HG02678 (cell line): ENCODE results near the gene CD22.

Experiments used
- ATAC-seq: cut with Tn5 transposase; IDR thresholded peaks from one replicate; pipeline ENCODE4 v1.9.1; 2021; ENCODE audit warnings: mild to moderate bottlenecking, moderate library complexity; ENCODE audit not compliant: unreplicated experiment

CD22 gene

GRCh38 chr19:35295792-35296462 is 33.1 kb upstream of the CD22 start:
- peak; percentile 50 for ATAC-seq

DNA sequence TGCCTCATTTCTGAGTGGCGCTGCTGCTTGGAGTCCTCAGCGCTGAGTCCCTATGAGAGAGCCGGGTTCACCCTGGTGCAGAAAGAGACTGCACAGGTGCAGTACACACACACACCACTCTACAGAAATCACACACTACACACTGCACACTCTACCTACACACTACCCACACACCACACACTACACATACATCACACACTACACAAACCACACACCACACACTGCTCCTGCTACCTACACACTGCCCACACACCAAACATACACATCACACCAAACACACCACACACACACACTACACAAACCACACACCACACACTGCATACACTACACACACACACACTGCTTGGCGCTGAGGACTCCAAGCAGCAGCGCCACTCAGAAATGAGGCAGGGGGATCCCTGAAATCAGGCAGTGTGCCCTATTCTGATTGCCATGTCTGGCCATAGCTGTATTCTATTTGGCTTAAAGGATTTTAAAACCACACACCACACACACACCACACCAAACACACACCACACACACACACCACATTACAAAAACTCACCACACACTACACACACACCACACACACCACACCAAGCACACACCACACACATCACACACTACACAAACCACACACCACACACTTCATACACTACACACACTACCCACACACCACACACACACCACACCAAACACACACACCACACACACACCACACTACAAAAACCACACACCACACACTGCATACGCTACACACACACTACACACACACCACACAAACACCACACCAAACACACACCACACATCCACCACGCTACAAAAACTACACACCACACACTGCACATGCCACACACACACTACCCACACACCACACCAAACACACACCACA is 32.1 kb upstream of the CD22 start:
- ATAC-seq: no peak

- no peak for ATAC-seq
Measured at GRCh38 chr19:35297515-35297848, 31.5 kb upstream of the CD22 start.

GRCh38 chr19:35297922-35298321 is 31.1 kb upstream of the CD22 start:
- no peak for ATAC-seq

DNA sequence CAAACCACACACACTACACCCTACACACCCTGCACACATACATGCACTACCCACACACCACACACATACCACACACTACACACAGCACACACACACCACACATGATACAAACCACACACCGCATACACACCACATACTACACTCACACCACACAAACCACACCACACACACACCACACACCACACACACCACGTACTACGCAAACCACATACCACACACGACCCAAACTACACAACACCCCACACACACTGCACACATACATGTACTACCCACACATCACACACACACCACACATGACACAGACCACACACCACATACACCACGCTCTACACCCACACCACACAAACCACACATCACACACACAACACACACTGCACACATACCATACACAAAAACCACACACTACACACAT is 30.4 kb upstream of the CD22 start:
- no peak for ATAC-seq

DNA sequence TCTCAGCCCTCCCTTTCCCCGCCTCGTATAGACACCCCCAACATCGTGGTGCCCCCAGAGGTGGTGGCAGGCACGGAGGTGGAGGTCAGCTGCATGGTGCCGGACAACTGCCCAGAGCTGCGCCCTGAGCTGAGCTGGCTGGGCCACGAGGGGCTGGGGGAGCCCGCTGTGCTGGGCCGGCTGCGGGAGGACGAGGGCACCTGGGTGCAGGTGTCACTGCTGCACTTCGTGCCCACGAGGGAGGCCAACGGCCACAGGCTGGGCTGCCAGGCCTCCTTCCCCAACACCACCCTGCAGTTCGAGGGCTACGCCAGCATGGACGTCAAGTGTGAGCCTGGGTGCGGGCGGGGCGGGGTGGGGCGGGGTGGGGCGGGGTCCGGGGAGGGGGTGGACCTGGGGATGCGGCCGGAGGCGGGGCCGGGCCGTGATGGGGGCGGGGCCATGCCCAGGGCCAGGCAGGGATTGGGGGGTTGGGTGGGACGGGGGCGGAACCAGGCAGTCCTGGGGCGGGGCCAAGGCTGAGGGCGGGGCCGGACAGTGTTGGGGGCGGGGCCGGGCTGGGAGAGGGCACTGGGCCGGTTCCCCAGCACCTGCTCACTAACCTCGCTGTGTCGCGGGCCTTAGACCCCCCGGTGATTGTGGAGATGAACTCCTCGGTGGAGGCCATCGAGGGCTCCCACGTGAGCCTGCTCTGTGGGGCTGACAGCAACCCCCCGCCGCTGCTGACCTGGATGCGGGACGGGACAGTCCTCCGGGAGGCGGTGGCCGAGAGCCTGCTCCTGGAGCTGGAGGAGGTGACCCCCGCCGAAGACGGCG is 29.3 kb upstream of the CD22 start:
- ATAC-seq: no peak

DNA sequence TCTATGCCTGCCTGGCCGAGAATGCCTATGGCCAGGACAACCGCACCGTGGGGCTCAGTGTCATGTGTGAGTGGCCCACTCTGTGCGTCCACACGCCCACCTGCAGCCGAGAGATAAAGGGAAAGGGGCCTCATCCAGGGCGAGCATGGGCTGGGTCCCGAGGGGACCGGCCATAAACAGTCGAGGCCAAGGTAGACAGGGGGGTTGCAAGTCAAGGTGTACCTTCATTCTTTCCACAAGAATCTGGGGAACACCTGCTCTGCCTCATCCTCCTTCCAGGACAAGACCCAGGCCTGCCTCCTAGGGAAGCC is 28.7 kb upstream of the CD22 start:
- no peak for ATAC-seq

GRCh38 chr19:35301961-35302360 is 27.0 kb upstream of the CD22 start:
- ATAC-seq: no peak

DNA sequence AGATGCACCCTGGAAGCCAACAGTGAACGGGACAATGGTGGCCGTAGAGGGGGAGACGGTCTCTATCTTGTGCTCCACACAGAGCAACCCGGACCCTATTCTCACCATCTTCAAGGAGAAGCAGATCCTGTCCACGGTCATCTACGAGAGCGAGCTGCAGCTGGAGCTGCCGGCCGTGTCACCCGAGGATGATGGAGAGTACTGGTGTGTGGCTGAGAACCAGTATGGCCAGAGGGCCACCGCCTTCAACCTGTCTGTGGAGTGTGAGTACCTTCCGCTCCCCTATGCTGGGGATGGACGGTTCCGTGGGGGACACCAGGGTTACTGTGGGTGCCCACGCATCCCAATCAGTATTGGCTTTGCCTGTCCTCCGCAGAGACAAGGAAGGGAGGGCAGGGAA is 26.5 kb upstream of the CD22 start:
- ATAC-seq: no peak

DNA sequence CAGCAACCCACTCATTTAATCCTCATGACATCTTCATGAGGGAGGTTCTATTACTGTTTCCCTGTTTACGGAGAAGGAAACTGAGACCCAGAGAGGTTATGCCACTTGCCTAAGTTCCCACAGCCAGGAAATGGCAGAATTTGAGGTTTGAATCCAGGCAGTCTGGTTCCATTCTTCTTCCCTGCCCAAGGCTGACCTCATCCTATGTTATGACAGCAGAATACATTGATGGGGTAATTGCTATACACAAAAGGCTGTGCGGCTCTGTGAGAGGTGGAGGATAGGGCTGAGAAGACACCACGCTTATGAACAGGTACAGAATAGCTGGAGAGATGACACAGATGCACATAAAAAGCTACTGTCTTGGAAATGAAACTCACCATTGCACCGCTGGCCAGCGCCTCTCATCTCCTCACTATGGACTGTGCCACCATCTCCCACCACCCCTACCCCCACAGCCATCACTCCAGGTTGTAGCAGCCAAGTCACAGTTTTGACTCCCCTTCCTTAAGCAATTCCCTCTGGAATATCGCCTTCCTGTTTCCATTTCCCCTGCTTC is 25.6 kb upstream of the CD22 start:
- no peak for ATAC-seq

DNA sequence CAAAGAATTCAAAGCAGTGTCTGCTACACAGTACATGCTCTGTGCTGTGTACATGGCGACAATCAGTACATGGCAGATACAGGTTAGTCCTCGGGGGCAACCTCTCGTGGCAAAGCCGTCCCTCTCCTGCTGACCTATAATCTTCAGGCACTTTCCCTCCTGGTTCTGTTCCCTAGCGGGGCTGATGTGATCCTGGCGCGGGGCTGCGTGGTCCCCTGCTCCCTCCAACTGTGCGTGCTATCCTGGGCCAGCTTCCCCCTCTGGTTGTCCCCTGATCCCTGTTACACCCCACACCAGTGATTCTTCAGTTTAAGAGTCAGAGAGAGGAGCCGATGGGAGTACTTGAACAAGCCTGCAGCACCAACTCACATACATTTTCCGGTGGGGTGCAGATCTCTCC is 25.0 kb upstream of the CD22 start:
- ATAC-seq: no peak

DNA sequence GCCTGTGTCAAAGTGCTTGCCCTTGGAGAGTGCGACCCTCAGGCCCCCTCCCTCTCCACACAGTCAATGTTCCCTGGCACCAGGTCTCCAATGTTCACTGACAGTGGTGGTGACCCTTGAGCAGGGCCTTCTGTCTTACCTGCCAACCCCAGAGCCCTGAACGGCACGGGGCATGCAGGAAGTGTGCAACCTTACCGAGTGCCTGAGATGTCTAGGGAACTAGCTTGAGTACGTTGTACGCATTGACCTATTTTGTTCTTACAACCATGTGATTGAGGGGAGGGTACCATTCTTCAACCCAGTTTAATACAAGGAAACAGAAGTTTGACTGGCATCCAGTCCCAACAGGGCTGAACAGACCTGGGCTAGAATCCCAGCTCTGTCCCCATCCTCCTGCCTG is 23.8 kb upstream of the CD22 start:
- no peak for ATAC-seq

- ATAC-seq: no peak
Measured at GRCh38 chr19:35306473-35307246, 22.3 kb upstream of the CD22 start.

DNA sequence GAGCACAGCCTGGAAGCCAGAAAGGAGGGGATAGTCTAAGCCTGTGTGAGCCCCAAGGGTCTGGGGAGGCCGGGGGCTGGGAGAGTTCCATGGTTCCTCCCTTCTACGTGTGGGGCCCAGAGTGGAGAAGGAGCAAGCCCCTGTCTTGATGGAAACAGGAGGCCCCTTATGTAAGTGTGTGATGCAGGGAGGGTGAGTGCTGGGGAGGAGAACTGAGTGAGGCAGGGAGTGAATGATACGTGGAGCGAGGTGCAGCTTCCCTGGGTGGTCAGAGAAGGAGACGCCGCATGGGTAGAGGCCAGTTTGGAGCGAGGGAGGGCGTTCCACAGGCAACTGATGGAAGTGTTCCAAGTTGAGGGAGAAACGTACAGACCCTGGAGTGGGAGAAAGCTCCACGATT is 21.1 kb upstream of the CD22 start:
- ATAC-seq: no peak

GRCh38 chr19:35308910-35309309 is 20.1 kb upstream of the CD22 start:
- ATAC-seq: no peak

GRCh38 chr19:35309481-35310279 is 19.3 kb upstream of the CD22 start:
- ATAC-seq: no peak

GRCh38 chr19:35310331-35310730 is 18.7 kb upstream of the CD22 start:
- no peak for ATAC-seq

GRCh38 chr19:35310811-35311465 is 18.0 kb upstream of the CD22 start:
- ATAC-seq: no peak

- no peak for ATAC-seq
Measured at GRCh38 chr19:35311901-35312665, 16.9 kb upstream of the CD22 start.
